Ectodermal cell (in vitro differentiated cells): ENCODE measurements around the gene HACD3.
"Not testable (repeated sequence)": the region's sequence is repeated elsewhere in the genome, so short reads cannot be mapped to it uniquely, and the experiment has no call there.

Experiments
- H3K27ac ChIP-seq: 2 replicates; pipeline ENCODE4 v1.7.0; 2013; ENCODE audit warnings: mild to moderate bottlenecking, low read depth, low read length; ENCODE audit not compliant: insufficient read depth, poor library complexity, severe bottlenecking
- H3K27me3 ChIP-seq: 2 replicates; pipeline ENCODE4 v1.7.0; 2013; ENCODE audit warnings: mild to moderate bottlenecking, low read length; ENCODE audit not compliant: insufficient read depth, control insufficient read depth, poor library complexity, severe bottlenecking
- H3K36me3 ChIP-seq: one replicate; pipeline ENCODE4 v1.7.0; 2013; ENCODE audit warnings: low read length; ENCODE audit not compliant: control insufficient read depth, insufficient read depth
- H3K4me1 ChIP-seq: one replicate; pipeline ENCODE4 v1.7.0; 2013; ENCODE audit warnings: low read length; ENCODE audit not compliant: control insufficient read depth, insufficient read depth
- H3K4me3 ChIP-seq: 2 replicates; pipeline ENCODE4 v1.7.0; 2013; ENCODE audit warnings: low read depth, low read length, control low read depth; ENCODE audit not compliant: insufficient read depth
- H3K9me3 ChIP-seq: 2 replicates; pipeline ENCODE4 v1.7.0; 2013; ENCODE audit warnings: mild to moderate bottlenecking, low read length, moderate library complexity; ENCODE audit not compliant: control insufficient read depth
- WGBS, 2 experiments: methylation state at CpG; one replicate each; pipeline ENCODE4 v1.1.7; 2013; ENCODE audit warnings: missing lambda C conversion rate in 2 of 2; 5-methylcytosine and 5-hydroxymethylcytosine counted together

Gene HACD3

GRCh38 chr15:65595960-65596359 is 65.7 kb downstream of the HACD3 start:
- WGBS, 2 experiments, result 83 to 97% methylated on average over 2 to 3 of the region's 3 CpGs
- H3K9me3 ChIP-seq, result no peaks in the 10 kb centered on the region
- H3K27ac ChIP-seq, result no peak overlapping the region
- H3K27me3 ChIP-seq, result no peaks in the 10 kb centered on the region
- H3K36me3 ChIP-seq, result peaks cover 40% of the 10 kb centered on the region
- H3K4me3 ChIP-seq, result no peak overlapping the region
- H3K4me1 ChIP-seq, result no peaks in the 10 kb centered on the region

- Histone ChIP-seq H3K9me3 (no peaks in the 10 kb centered on the region), H3K27me3 (no peaks in the 10 kb centered on the region), H3K4me1 (no peaks in the 10 kb centered on the region), H3K27ac (no peak overlapping the region), H3K36me3 (peaks cover 32% of the 10 kb centered on the region), H3K4me3 (no peak overlapping the region)
- 96 to 100% methylated on average over 2 of the region's 2 CpGs for WGBS, 2 experiments
Measured at GRCh38 chr15:65598468-65598867, 68.2 kb downstream of the HACD3 start.

DNA sequence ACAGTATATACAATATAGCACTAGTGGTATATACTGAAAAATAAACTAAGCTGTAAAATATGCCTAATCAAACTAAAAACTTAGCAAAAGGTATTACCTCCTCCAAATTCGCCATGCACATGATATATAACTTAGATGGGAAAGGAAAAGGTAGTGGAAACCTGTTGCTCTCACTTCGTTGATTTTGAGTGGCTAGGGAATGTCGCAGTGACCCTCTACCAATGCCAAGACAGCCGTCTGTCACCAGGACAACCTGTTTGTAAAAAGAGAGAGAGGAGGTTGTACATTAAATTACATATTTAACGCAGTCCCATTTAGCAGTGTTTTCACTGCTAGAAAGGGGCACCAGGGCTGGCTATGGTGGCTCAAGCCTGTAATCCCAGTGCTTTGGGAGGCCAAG is 69.4 kb downstream of the HACD3 start:
- Histone ChIP-seq H3K4me3 (no peak overlapping the region), H3K36me3 (peaks cover 28% of the 10 kb centered on the region), H3K27ac (no peak overlapping the region), H3K27me3 (no peaks in the 10 kb centered on the region), H3K4me1 (no peaks in the 10 kb centered on the region), H3K9me3 (no peaks in the 10 kb centered on the region)
- WGBS, 2 experiments, result 89 to 90% methylated on average over 4 to 5 of the region's 5 CpGs

GRCh38 chr15:65603134-65603533 is 72.9 kb downstream of the HACD3 start:
- Histone ChIP-seq H3K27me3 (no peaks in the 10 kb centered on the region), H3K9me3 (no peaks in the 10 kb centered on the region), H3K27ac (no peak overlapping the region), H3K36me3 (peaks cover 15% of the 10 kb centered on the region), H3K4me3 (no peak overlapping the region), H3K4me1 (no peaks in the 10 kb centered on the region)
- 89 to 93% methylated on average over 2 of the region's 2 CpGs for WGBS, 2 experiments

DNA sequence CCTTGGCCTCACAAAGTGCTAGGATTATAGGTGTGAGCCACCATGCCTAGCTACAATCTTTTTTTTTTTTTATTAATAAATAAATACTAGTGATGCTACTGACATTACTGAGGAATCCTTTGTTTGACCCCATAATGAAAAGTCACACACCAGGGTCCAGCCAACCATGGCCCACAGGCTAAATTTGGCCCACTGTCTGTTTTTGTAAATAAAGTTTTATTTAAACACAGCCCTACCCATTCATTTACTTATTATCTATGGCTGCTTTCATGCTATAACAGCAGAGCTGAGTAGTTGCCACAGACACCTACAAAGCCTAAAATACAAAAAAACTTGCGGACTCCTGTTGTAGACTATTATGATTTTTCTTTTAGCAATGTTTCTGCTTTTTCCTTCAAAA is 73.3 kb downstream of the HACD3 start:
- Histone ChIP-seq H3K27ac (no peak overlapping the region), H3K4me1 (no peaks in the 10 kb centered on the region), H3K4me3 (no peak overlapping the region), H3K27me3 (no peaks in the 10 kb centered on the region), H3K9me3 (no peaks in the 10 kb centered on the region), H3K36me3 (peaks cover 15% of the 10 kb centered on the region)
- 80 to 100% methylated on average over 1 of the region's 1 CpG for WGBS, 2 experiments

DNA sequence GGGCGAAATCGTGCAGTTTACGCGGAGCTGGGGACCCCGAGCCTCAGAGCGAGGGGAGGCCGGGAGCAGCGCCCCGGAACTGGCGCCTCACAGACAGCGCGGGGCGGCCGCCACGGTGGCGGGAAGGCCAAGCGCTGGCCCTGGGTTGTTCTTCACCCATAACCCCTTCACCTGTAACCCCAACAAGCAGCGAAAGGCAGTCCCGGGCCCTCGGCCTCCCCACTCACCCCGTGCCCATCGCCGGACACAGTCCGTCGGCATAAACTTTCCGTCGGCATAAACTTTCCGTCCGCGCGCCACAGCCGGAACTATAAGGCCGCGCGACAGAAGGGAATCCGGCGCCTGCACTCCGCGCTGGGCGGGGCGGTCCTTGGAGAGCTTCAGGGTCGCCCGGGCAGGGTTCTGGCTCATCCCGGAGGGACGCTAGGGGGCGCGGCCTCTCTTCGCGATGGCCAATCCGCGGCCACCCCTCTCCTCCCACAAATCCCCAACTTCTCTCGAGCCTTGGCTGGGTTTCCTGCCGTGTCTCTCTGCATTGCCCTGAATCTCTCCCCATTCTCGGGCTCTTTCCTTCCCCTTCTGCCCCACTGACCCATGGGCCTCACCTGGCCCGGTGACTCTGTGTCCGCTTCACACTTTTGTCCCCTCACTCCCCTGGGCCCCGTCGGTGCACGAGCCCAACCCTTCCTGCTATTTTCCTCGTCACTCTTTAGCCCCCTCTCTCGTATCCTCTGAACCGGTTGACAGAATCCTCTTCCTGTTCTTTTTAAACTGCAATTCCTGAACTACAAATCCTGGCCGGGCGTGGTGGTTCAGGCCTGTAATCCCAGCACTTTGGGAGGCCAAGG is 80.8 kb downstream of the HACD3 start, which contains the start of gene INTS14:
INTS14 (minus strand) TSS at position 261 of the 848 bp plus-strand sequence. CDS start 3,751 bp downstream, outside the sequence.
- Histone ChIP-seq H3K27ac (peak within 1 kb of the TSS; percentile 87), H3K4me3 (peak within 1 kb of the TSS; percentile 96), H3K36me3 (no peaks in the 10 kb centered on the region), H3K9me3 (no peaks in the 10 kb centered on the region), H3K4me1 (peaks cover 16% of the 10 kb centered on the region), H3K27me3 (no peaks in the 10 kb centered on the region)
- WGBS, 2 experiments, result 0 to 1% methylated on average over 64 of the region's 64 CpGs

DNA sequence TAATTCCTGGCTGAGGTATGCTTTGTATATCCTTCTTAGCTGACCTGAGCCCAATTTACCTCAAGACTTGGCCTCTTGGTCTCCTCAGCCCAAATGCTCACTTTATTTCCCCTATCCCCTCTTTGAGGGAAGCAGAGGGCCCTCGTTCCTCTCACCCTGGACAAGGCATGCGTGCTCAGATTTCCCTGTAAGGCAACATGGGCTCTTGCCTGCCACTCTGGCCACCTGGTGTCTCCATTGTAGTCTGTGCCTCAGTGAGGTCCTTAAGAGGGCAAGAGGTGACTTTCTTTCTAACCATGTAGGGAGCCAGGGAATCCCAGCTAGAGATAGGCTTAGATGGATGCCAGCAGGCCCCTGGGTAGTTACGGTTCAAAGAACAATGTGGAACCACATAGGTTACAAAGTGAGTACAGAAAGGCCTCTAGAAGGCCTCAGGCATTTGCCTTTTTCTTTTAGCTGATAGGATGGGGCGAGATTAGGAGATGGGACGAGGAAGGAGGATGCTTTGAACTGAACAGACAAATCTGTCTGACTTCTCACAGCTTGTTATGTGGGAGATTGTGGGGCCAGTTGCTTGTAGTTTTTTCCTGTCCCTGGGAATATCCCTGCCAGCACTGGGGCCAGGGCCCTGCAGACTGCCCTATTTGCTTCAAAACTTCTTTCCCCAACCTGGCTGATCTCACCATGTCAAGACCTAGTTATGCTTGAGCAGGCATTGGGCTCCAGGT is 81.8 kb downstream of the HACD3 start:
- H3K4me1 ChIP-seq, result peaks cover 16% of the 10 kb centered on the region
- no peaks in the 10 kb centered on the region for H3K36me3 ChIP-seq
- peak overlapping the region; percentile 96 for H3K4me3 ChIP-seq
- H3K27me3 ChIP-seq, result no peaks in the 10 kb centered on the region
- H3K27ac ChIP-seq, result peak overlapping the region; percentile 87
- WGBS, 2 experiments, result 48 to 49% methylated on average over 5 of the region's 5 CpGs
- no peaks in the 10 kb centered on the region for H3K9me3 ChIP-seq

- peaks cover 16% of the 10 kb centered on the region for H3K4me1 ChIP-seq
- no peaks in the 10 kb centered on the region for H3K36me3 ChIP-seq
- peak overlapping the region; percentile 87 for H3K27ac ChIP-seq
- no peaks in the 10 kb centered on the region for H3K9me3 ChIP-seq
- WGBS, 2 experiments, result 84 to 87% methylated on average over 2 of the region's 2 CpGs
- no peaks in the 10 kb centered on the region for H3K27me3 ChIP-seq
- no peak overlapping the region for H3K4me3 ChIP-seq
Measured at GRCh38 chr15:65612616-65612946, 82.3 kb downstream of the HACD3 start.

GRCh38 chr15:65612949-65613744 is 82.9 kb downstream of the HACD3 start:
- no peak overlapping the region for H3K4me3 ChIP-seq
- 89 to 92% methylated on average over 6 of the region's 6 CpGs for WGBS, 2 experiments
- no peaks in the 10 kb centered on the region for H3K36me3 ChIP-seq
- no peak overlapping the region for H3K27ac ChIP-seq
- H3K4me1 ChIP-seq, result peaks cover 16% of the 10 kb centered on the region
- H3K27me3 ChIP-seq, result no peaks in the 10 kb centered on the region
- no peaks in the 10 kb centered on the region for H3K9me3 ChIP-seq

DNA sequence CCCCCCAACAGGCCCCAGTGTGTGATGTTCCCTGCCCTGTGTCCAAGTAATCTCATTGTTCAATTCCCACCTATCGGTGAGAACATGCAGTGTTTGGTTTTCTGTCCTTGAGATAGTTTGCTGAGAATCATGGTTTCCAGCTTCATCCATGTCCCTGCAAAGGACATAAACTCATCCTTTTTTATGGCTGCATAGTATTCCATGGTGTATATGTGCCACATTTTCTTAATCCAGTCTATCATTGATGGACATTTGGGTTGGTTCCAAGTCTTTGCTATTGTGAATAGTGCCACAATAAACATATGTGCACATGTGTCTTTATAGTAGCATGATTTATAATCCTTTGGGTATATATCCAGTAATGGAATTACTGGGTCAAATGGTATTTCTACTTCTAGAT is 85.6 kb downstream of the HACD3 start:
- not testable (repeated sequence) for H3K27me3 ChIP-seq, H3K36me3 ChIP-seq, H3K9me3 ChIP-seq, H3K27ac ChIP-seq, H3K4me3 ChIP-seq
- H3K4me1 ChIP-seq, result peaks cover 16% of the 10 kb centered on the region
- WGBS, 2 experiments, result 91 to 100% methylated on average over 1 of the region's 1 CpG
